Measurements from ENCODE around the gene C1orf210. TPM values are rescaled to one million over a fixed set of nuclear protein-coding genes. Genes with fewer than 3 reads are reported as not detected.

The C1orf210 gene
- polyA plus RNA-seq, 3 donors = 0.05 TPM; not detected in 2

GRCh38 chr1:43232482-43232881, 52.9 kb downstream of the C1orf210 start:
- H2AFZ ChIP-seq (ENCODE audit: insufficient read depth, low read depth, low read length, poor library complexity, severe bottlenecking) = no peak overlapping the region

GRCh38 chr1:43232074-43232473, 53.3 kb downstream of the C1orf210 start:
- Mint-ChIP-seq H3K27me3 (ENCODE audit: low read depth in 3 of 3) (peaks cover 0 to 1% (median 1%) of the 10 kb centered on the region in 3 donors), H3K4me3 (no peak overlapping the region), H3K9me3 (no peaks in the 10 kb centered on the region), H3K4me1 (peaks cover 5% of the 10 kb centered on the region), H3K27ac (peak overlapping the region in 1 of 7 donors; percentile 66), H3K36me3 (no peaks in the 10 kb centered on the region)
- Histone ChIP-seq H3K27ac (ENCODE audit: low read depth in 1 of 2, low read length in 2 of 2) (no peak overlapping the region), H3K79me2 (ENCODE audit: insufficient read depth, low read length) (no peaks in the 10 kb centered on the region), H3K36me3 (replicated peaks in 1 of 2; ENCODE audit: control insufficient read depth in 1 of 2, insufficient read depth in 2 of 2, low read length in 2 of 2) (no peaks in the 10 kb centered on the region), H3K9me3 (replicated peaks in 1 of 2; ENCODE audit: control insufficient read depth in 1 of 2, insufficient read depth in 1 of 2, low read length in 2 of 2) (no peaks in the 10 kb centered on the region), H3K4me1 (ENCODE audit: control insufficient read depth in 1 of 2, insufficient read depth in 2 of 2, low read length in 2 of 2) (no peaks in the 10 kb centered on the region), H3K4me3 (replicated peaks in 1 of 3; ENCODE audit: low read depth in 2 of 3, low read length in 3 of 3) (no peak overlapping the region), H4K20me1 (ENCODE audit: insufficient read depth, low read length) (no peaks in the 10 kb centered on the region), H2AFZ (ENCODE audit: insufficient read depth, low read depth, low read length, poor library complexity, severe bottlenecking) (no peak overlapping the region), H3K4me2 (replicated peaks; ENCODE audit: extremely low read depth, low read length, poor library complexity, severe bottlenecking) (no peak overlapping the region), H3K9ac (ENCODE audit: insufficient read depth, low read length, poor library complexity, severe bottlenecking) (no peak overlapping the region), H3K27me3 (ENCODE audit: control insufficient read depth in 2 of 2, insufficient read depth in 2 of 2, low read length in 2 of 2) (no peaks in the 10 kb centered on the region)
- intact Hi-C loops (cut with micrococcal nuclease) = no loop called here
- no peak for DNase-seq
- WGBS (ENCODE audit: insufficient coverage) = 50% methylated on average over 2 of the region's 4 CpGs
- TF ChIP-seq CTCF (IDR thresholded peaks at IDR 0.05) = no peak

More at GRCh38 chr1:43232482-43232881, 52.9 kb downstream of the C1orf210 start:
- Mint-ChIP-seq H3K9me3 (no peaks in the 10 kb centered on the region), H3K36me3 (no peaks in the 10 kb centered on the region), H3K4me3 (no peak overlapping the region), H3K4me1 (peaks cover 5% of the 10 kb centered on the region), H3K27me3 (ENCODE audit: low read depth in 3 of 3) (peaks cover 1 to 2% (median 1%) of the 10 kb centered on the region in 3 donors), H3K27ac (no peak overlapping the region)
- Histone ChIP-seq H3K9ac (ENCODE audit: insufficient read depth, low read length, poor library complexity, severe bottlenecking) (no peak overlapping the region), H3K27ac (ENCODE audit: low read depth in 1 of 2, low read length in 2 of 2) (no peak overlapping the region), H3K4me2 (replicated peaks; ENCODE audit: extremely low read depth, low read length, poor library complexity, severe bottlenecking) (no peak overlapping the region), H3K27me3 (ENCODE audit: control insufficient read depth in 2 of 2, insufficient read depth in 2 of 2, low read length in 2 of 2) (no peaks in the 10 kb centered on the region), H3K36me3 (replicated peaks in 1 of 2; ENCODE audit: control insufficient read depth in 1 of 2, insufficient read depth in 2 of 2, low read length in 2 of 2) (no peaks in the 10 kb centered on the region), H4K20me1 (ENCODE audit: insufficient read depth, low read length) (no peaks in the 10 kb centered on the region), H3K4me3 (replicated peaks in 1 of 3; ENCODE audit: low read depth in 2 of 3, low read length in 3 of 3) (no peak overlapping the region), H3K9me3 (replicated peaks in 1 of 2; ENCODE audit: control insufficient read depth in 1 of 2, insufficient read depth in 1 of 2, low read length in 2 of 2) (no peaks in the 10 kb centered on the region), H3K79me2 (ENCODE audit: insufficient read depth, low read length) (no peaks in the 10 kb centered on the region), H3K4me1 (ENCODE audit: control insufficient read depth in 1 of 2, insufficient read depth in 2 of 2, low read length in 2 of 2) (no peaks in the 10 kb centered on the region)
- TF ChIP-seq CTCF (IDR thresholded peaks at IDR 0.05) = no peak
- no peak for DNase-seq
- intact Hi-C loops (cut with micrococcal nuclease) = no loop called here
- 80% methylated on average over 1 of the region's 4 CpGs for WGBS (ENCODE audit: insufficient coverage)

Other genes starting within 250 kb of the C1orf210 start
- 10 to 100 TPM; 10.2 to 37.2 (median 30.9) TPM for gene EBNA1BP2, start 113.3 kb downstream of the C1orf210 start, polyA plus RNA-seq
- gene CFAP57, start 113.3 kb downstream of the C1orf210 start, polyA plus RNA-seq = under 1 TPM in 2 of 3 donors, not detected in 1; 0.01 to 0.05 TPM
- gene TMEM125, start 15.6 kb downstream of the C1orf210 start, polyA plus RNA-seq = not detected
- gene TIE1, start 15.4 kb upstream of the C1orf210 start, polyA plus RNA-seq = under 1 TPM in 1 of 3 donors, not detected in 2; 0.16 TPM
- gene MPL, start 52.2 kb upstream of the C1orf210 start, polyA plus RNA-seq = not detected
- under 1 TPM in 2 of 3 donors, not detected in 1; 0.08 to 0.10 TPM for gene CDC20, start 73.4 kb upstream of the C1orf210 start, polyA plus RNA-seq
- gene ELOVL1, start 82.4 kb upstream of the C1orf210 start, polyA plus RNA-seq = 100 to 1,000 TPM; 135 to 151 (median 148) TPM
- 10 to 100 TPM; 16.6 to 41.8 (median 40.7) TPM for gene MED8, start 104.2 kb upstream of the C1orf210 start, polyA plus RNA-seq
- 10 to 100 TPM in 1 of 3 donors, 1 to 10 TPM in 2; 2.4 to 29.9 (median 2.6) TPM for gene SZT2, start 104.3 kb upstream of the C1orf210 start, polyA plus RNA-seq
- gene HYI, start 168.3 kb upstream of the C1orf210 start, polyA plus RNA-seq = 1 to 10 TPM in 2 of 3 donors, under 1 TPM in 1; 0.74 to 7.2 (median 1.6) TPM
- not detected for gene PTPRF, start 245.3 kb upstream of the C1orf210 start, polyA plus RNA-seq

Measured in CD14-positive monocyte (primary cell).